Muscle of arm (tissue), 12 donors: ENCODE measurements around the gene ITCH. TPM values are rescaled to one million over a fixed set of nuclear protein-coding genes. Genes with fewer than 3 reads are reported as not detected.
"Not testable (repeated sequence)": the region's sequence is repeated elsewhere in the genome, so short reads cannot be mapped to it uniquely, and the experiment has no call there.

Experiments used
- DNase-seq: peaks from one replicate; pipeline ENCODE4 v3.0.0-alpha.2; 2013
- polyA plus RNA-seq, 12 donors: library from polyadenylated mRNA; unstranded; fragments of 120-200 nt; gene quantifications; one replicate each; pipeline ENCODE4 v1.2.1, GENCODE V29; 2013; ENCODE audit not compliant: insufficient read length in 12 of 12

ITCH gene
- polyA plus RNA-seq, 12 donors = 13.1 to 38.0 (median 31.3) TPM; not detected in 1

DNA sequence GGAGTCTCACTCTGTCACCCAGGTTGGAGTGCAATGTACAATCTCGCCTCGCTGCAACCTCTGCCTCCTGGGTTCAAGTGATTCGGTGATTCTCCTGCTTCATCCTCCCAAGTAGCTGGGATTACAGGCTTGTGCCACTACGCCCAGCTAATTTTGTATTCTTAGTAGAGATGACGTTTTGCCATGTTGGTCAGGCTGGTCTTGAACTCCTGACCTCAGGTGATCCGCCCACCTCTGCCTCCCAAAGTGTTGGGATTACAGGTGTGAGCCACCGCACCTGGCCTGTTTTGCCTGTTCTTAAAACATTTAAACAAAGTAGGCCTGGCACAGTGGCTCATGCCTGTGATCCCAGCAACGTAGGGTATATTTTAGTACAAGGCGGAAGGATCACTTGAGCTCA, 21.9 kb upstream of the ITCH start:
- DNase-seq = not testable (repeated sequence)

DNA sequence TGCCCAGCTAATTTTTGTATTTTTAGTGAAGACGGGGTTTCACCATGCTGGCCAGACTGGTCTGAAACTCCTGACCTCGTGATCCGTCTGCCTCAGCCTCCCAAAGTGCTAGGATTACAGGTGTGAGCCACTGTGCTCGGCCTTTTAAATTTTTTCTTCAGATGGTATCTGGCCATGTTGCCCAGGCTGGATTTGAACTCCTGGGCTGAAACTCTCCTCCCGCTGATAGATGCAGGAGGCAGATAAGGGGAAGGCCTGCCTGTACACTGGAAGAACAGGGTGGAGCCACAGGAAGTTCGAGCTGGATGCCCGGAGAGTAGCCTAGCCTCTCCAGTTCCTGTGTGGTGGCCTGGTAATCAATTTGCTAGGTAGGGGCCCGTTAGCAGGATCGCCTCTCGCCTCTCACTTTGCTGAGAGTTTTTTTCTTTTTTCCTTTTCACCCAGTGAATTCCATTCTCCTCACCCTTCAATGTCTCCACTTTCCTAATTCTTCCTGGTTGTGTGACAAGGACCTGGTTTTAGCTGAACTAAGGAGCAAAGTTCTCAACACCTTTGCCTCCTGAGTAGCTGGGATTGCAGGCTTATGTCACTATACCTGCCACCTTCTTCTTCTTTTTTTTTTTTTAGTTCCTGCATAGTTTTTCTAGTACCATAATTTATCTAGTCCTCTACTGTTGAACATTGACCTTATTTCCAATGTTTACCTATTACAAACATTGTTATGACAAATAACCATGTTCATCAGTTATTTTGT, 19.4 kb upstream of the ITCH start:
- DNase-seq = no peak

DNA sequence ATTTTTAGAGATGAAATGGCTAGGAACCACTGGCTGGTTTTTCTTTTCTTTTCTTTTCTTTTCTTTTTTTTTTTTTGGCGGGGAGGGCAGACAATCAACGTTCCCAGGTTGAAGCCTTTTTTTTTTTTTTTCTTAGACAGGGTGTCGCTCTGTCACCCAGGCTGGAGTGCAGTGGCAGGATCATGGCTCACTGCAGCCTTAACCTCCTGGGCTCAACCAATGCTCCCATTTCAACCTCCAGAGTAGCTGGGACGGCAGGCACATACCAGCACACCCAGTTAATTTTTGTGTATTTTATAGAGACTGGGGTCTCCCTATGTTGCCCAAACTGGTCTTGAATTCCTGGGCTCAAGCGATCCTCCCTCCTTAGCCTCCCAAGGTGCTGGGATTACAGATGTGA, 18.8 kb upstream of the ITCH start:
- DNase-seq = no peak

DNA sequence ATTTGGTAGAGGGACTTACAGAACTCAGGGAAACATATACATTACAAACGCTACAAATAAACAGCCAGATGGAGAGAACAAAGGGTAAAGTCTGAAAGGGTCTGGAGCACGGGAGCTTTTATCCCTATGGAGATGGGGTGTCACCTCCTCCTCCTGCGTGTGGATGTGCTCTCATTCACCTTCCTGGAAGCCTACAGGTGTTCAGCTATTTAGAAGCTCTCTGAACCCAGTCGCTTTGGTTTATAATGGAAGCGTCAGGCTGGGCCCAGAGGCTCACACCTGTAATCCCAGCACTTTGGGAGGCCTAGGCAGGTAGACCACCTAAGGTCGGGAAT, 17.7 kb upstream of the ITCH start:
- no peak for DNase-seq

DNA sequence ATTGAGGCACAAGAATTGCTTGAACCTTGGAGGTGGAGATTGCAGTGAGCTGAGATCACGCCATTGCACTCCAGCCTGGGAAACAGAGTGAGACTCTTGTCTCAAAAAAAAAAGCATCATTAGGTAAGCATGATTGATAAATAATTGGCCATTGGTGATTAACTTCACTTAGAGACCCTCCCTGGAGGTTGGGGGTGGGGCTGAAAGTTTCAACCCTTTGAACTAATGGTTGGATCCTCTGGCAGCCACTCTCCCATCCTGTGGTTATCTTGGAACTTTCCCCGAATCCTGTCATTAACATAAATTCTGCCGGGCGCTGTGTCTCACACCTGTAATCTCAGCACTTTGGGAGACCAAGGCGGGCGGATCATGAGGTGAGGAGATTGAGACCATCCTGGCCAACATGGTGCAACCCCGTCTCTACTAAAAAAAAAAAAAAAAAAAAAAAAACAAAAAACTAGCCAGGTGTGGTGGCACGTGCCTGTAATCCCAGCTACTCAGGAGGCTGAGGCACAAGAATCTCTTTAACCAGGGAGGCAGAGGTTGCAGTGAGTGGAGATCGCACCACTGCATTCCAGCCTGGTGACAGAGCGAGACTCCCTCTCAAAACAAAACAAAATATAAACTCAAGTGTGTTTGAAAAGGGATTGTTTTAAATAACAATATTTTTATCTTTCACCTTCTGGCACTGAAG, 17.1 kb upstream of the ITCH start:
- DNase-seq = not testable (repeated sequence)

DNA sequence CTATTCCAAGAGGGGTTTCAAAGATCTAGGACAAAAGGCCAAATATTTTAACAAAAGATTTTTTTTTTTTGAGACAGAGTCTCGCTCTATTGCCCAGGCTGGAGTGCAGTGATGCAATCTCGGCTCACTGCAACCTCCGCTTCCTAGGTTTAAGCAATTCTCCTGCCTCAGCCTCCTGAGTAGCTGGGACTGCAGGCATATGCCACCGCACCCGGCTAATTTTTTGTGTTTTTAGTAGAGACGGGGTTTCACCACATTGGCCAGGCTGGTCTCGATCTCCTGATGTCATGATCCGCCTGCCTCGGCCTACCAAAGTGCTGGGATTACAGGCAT, 16.6 kb upstream of the ITCH start:
- not testable (repeated sequence) for DNase-seq

DNA sequence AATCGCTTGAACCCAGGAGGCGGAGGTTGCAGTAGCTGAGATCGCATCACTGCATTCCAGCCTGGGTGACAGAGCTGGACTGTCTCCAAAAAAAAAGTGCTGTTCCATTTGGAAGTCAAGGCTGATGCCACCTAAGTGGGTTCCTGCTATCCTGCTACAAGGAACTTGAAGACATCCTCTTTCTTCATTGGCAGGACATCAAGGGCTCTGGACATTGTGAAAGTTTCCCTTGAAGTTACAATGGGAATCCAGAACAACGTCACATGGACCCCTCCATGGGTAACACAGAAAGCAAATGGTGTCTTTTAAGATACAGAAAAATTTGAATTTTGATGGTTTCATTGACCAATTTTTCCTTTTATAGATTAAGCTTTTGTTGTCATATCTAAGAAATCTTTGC, 15.5 kb upstream of the ITCH start:
- no peak for DNase-seq

DNA sequence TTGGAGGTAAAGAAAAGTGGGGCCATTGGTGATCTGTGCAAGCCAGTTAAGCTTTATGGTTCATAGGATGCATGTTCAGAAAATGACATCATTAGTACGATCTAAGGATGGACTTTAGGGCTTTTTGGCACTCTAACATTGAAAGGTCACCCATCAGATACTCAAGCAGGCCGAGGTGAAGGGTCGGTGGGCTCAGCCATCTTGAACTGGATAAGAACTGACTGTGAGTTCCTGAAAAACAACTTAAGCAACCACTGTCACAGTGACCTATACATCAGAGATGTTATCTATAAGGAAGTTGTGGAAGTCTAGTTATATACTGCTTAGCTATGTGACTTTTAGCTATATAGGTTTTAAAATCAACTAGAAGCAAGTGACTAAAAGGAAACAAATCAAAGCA, 13.0 kb upstream of the ITCH start:
- DNase-seq = no peak

DNA sequence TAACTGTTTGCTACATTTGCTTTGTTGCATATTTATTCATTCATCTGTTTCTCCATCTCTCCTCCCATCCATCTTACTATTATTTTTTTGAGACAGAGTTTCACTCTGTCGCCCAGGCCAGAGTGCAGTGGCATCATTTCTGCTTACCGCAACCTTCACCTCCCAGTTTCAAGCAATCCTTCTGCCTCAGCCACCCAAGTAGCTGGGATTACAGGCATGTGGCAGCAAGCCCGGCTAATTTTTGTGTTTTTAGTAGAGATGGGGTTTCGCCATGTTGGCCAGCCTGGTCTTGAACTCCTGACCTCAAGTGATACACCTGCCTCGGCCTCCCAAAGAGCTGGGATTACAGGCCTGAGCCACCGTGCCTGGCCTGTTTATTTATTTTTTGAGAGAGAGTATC, 9.6 kb upstream of the ITCH start:
- not testable (repeated sequence) for DNase-seq

DNA sequence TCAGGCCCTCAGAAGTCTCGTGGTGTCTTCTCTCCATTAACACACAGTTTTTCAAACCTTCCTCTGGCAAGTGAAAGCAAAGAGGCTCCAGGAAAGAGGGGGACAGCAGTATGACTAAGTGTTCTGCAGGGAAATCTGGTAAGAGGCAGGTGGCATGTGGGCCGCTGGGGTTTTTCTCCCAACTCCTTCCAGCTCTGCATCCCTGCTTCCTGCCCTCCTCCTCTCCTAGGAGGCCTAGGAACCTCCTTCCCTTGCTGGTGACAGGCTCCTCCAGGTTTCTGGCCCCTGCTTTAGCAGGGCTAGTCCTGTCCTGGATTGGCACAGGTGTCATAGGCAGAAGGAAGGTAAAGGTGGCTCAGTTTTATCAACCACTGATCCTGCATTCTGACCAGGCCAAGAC, 7.6 kb upstream of the ITCH start:
- DNase-seq = no peak

DNA sequence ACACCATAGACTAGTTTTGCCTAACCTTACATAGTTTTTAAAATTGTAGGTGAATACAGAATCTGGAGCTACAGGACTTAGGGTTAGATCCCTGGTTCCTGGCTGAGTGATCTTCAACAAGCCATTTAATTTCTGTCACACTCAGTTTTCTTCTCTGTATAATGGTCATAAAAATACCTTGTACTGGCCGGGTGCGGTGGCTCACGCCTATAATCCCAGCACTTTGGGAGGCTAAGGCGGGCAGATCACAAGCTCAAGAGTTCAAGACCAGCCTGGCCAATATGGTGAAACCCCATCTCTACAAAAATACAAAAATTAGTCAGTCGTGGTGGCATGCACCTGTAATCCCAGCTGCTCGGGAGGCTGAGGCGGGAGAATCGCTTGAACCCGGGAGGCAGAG, 3.3 kb upstream of the ITCH start:
- not testable (repeated sequence) for DNase-seq

DNA sequence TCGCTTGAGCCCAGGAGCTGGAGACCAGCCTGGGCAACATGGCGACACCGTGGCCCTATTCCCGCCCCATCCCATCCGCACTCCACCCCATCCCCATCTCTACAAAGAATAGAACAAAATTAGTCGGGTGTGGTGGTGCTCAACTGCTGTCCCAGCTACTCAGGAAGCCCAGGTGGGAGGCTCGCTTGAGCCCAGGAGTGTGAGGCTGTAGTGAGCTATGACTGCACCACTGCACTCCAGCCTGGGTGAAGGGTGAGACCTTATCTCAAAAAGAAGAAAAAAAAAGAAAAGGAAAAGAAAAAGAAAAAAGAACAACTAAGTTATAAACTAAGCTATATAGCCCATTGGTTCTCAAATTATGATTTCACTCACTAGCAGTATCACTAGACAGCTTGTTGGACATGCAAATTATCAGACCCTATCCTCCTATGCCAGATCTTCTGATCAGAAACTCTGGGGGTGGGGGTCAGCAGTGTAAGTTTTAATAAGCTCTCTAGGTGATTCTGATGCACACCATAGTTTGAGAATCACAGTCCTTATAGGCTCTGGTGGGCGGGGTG, 491 bp upstream of the ITCH start:
- DNase-seq = no peak

DNA sequence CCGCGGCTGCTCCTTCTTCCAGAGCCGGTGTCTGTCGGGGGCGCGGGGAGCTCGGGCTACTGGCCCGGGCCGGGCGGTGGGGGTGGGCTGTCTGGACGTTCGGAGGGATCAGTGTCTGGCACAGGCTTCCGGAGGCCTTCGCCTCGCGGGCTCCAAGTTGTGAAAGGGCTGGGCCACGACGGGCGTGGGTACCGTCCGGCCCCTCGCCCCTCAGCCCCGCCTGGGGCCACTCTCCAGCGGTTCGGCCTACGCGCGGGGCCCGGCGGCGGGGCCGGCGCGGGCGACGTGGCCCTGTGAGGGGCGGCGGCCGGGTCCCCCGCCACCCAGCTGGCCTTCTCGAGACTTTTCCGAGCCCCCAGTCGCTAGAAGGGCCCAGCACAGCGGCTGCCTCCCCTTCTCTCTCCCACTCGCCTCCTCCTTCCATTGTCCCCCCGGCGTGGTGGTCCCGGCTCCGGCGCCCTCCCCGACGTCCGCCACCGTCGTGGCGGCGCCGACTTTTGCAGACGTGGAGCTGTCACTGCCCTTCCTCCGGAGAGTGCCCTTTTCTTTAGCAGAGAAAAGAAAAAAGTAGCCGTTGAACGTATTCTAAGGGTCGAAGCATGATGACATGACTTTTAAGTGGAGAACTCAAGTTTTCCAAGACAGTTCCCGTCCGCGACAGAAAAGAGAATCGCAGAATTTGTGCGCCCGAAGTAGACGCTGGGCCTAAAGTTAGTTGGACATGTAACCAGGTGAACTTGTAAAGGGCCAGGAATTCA, 571 bp downstream of the ITCH start:
- peak; percentile 76 for DNase-seq

DNA sequence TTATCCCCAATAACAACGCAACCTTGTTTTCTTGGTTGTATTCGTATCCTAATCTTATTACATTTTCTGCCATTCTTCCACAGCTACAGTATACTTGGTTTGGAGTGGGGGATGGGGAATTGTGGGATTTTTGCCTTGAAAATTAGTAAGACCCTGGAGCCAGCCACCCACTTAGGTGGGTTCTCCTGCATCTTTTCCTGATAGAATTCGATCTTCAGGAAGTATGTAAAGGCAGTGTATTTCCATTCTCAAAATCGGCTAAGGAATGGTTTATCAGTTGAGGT, 1.1 kb downstream of the ITCH start:
- no peak for DNase-seq

DNA sequence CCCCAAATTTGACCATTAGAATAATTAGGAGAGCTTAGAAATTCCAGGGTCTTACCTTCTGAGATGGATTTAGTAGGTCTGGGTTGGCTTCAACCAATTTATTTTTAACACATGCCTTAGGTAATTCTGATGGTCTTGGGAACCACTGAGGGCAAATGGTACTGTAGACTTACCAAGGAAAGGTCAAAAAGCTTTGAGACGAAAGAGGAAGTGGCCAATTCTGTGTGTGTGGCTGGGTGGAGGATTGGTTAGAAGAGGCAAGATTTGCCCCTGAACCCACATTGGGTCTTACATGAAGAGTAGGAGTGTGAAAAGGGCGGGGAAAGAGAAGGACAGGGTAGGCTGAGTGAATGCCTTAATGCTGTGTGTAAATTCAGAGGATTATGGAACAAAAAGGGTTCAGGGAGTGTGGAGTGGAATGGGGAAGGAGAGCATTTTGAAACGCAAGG, 2.7 kb downstream of the ITCH start:
- no peak for DNase-seq

DNA sequence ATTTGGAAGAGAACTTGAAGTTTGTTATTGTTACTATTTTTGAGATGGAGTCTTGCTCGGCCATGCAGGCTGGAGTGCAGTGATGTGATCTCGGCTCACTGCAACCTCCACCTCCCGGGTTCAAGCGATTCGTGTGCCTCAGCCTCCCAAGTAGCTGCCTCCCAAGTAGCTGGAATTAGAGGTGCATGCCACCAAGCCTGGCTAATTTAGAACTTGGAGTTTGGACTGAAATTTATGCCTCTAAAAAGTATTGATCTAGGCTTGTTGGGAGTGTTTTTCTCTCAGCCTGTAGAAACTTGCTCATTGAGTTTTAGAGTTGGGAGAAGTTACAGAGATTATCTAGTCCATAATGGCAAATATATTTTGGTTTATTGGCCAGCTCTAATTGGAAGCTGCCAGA, 4.1 kb downstream of the ITCH start:
- no peak for DNase-seq

DNA sequence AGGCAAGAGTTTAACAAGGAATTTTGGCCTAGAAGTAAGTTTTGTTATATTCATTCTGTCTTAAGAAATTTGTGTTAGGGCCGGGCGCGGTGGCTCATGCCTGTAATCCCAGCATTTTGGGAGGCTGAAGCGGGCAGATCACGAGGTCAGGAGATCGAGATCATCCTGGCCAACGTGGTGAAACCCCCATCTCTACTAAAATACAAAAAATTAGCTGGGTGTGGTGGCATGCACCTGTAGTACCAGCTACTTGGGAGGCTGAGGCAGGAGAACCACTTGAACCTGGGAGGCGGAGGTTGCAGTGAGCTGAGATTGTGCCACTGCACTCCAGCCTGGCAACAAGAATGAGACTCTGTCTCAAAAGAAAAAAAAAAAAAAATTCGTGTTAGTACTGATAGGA, 4.8 kb downstream of the ITCH start:
- not testable (repeated sequence) for DNase-seq

DNA sequence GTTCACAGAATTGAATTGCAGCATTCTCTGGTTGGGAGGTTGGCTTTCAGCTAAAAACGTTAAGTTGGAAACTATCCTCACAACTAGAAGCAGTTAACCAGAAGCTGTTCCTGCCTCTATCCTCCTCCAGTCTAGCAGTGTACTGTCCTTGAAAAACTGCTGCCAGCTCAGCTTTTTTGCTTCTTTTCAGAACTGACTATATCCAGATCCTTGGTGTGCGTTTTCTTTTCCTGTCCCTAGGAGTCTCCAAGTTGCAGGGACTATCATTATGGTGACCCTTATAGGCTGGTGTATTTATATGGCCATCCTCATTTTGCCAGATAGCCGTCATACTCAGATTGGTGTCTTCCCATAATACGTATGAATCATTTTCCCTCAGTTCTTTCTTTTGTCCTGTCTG, 5.5 kb downstream of the ITCH start:
- no peak for DNase-seq

DNA sequence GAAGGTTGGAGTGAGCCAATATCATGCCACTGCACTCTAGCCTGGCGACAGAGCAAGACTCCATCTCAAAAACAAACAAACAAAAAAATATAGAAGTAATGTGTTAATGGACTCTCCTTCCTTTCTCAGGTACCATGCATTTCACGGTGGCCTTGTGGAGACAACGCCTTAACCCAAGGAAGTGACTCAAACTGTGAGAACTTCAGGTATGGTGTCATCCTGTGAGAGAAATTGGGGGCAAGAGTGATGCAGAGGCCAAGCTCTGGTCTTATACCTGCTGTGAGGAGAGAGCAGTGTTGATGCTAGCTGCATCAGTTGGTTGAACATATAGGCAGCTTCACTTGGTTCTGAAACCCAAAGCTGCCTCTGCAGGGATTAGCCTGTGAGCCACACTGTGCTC, 6.2 kb downstream of the ITCH start:
- DNase-seq = no peak

DNA sequence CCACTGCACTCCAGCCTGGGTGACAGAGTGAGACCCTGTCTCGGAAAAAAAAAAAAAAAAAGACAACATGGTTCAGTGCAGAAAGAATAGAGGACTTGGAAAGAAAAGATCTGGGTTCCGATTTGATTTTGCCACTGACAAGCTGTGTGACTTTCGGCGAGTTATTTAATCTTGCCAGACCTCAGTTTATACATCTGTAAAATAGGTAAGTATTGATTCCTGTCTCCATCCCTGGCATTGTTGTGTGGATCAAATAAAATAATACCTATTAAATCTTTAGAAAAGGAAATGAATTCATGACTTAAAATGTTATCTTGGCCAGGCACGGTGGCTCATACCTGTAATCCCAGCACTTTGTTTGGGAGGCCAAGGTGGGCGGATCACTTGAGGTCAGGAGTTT, 7.0 kb downstream of the ITCH start:
- DNase-seq = no peak

DNA sequence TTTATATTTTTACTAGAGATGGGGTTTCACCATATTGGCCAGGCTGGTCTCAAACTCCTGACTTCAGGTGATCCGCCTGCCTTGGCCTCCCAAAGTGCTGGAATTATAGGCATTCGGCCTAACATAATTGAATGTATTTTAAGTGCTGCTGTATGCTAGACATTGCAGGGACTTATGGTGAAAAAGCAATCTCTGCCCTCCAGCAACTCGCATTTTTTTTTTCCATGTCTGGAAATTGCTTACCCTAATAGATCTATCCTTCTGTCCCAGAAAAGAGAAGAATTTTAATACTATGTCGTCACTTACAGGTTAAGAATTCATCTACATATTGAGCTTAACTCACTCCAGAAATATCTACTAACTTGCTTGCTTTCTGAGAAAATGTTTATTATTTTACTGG, 10.4 kb downstream of the ITCH start:
- DNase-seq = no peak

DNA sequence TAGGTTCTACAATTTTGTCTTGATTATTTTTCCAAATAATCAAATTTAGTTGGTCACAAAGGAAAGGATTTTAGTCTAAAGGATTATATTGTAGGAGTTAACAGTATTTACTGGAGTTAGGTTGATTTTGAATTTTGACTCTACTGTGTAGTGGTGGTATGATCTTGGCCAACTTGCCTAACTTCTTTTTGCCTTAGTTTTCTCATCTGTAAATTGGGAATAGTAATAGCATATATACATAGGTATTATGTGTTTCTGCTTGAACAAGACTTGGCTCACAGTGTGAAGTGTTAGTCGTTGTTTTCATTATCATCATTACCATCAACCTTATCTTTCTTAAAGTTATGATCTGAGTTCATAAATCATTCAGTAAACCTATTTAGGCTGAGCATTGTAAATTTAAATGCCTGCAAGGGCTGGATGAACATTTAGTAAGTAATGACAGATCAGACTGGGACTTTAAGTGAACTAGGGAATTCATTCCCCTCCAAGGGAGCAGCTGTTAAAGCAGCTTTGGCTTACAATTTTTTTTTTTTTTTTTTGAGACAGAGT, 11.2 kb downstream of the ITCH start:
- DNase-seq = no peak

DNA sequence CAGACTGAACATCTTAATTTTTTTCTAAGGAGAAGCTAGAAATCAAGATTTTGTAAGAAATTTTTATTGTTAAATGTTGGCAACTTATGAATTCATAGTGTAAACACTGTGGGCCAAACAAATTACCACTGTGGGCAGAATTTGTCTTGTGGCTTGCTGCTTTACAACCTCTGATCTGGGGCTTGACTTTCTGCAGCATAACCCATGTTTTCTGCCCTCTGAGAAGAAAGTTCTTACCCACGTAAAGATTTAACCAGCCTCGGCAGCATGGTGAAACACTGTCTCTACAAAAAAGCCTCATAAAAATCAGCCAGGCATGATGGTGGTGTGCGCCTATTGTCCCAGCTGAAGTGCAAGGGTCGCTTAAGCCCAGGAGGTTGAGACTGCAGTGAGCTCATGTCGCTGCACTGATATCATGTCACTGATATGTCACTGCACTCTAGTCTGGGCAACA, 12.9 kb downstream of the ITCH start:
- DNase-seq = no peak
